ENCODE data around the gene DIS3L2.
"Not testable (repeated sequence)": the region's sequence is repeated elsewhere in the genome, so short reads cannot be mapped to it uniquely, and the experiment has no call there.

DIS3L2 gene

DNA sequence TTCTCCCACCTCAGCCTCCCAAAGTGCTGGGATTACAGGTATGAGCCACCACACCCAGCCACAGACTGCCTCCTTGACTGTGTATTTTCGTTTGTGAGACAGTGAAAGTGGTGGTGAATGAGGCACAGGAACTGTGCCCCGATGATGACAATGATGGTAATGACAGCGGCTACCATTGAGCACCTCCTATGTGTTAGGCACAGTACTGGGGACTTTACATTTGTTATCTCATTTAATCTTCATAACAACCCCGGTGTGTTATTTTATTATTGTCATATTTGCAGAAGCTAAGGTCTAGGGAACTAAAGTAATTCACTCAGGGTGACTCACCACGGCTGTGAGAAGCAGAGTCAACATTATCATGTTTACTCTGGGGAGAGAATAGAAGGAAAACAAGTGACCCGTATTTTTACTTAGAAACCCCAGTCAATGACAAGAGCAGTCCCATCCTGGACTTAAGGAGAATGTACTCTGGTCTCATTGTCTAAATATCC lies 339.4 kb downstream of the DIS3L2 start:
- H3K4me3 ChIP-seq (ENCODE audit: low read depth, low read length) = no peak overlapping the region
- no peak for DNase-seq (ENCODE audit: low read depth)

GRCh38 chr2:232304236-232304635 lies 342.7 kb downstream of the DIS3L2 start:
- H3K4me3 ChIP-seq (ENCODE audit: low read depth, low read length) = no peak overlapping the region
- DNase-seq (ENCODE audit: low read depth) = no peak

GRCh38 chr2:232306741-232307305 lies 345.3 kb downstream of the DIS3L2 start:
- H3K4me3 ChIP-seq (ENCODE audit: low read depth, low read length) = no peak overlapping the region
- DNase-seq (ENCODE audit: low read depth) = no peak

DNA sequence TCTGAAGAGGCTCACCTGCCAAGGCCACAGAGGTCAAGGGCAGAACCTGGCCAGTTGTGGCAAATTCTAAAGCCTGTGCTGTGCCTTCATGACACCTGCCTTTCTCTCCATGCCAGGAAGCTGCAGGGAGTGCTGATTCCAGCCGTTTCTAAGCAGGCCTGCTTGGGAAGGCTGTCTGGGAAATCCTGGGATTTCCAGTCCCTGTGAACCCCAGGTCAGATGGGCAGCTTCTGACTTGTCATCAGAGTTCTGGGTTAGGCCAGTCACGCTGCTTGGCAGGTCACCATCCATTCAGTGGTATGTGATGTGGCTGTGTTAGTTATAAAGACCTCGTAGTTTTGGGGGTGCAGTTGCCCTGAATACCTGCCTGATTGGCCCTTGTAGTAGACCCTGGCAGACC lies 346.3 kb downstream of the DIS3L2 start:
- no peak overlapping the region for H3K4me3 ChIP-seq (ENCODE audit: low read depth, low read length)
- no peak for DNase-seq (ENCODE audit: low read depth)

DNA sequence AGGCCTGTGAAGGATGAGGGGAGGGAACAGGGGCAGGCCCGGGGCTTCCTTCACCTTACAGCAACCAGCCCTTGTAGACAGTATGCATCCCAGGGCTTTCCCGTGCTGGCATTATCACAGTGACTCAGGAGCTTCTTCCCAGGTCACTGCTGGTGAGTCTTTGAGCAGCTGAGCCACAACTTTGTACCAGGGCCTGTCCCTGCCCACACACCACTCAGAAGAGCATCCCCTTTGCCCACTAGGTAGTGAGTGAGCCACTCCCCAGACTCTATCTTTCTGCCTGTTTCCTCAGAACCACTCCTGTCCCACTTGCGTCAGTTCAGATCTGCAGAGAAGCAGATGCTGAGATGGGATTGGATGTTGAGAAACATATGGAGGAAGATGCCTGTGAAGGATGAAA lies 347.5 kb downstream of the DIS3L2 start:
- no peak overlapping the region for H3K4me3 ChIP-seq (ENCODE audit: low read depth, low read length)
- DNase-seq (ENCODE audit: low read depth) = no peak

GRCh38 chr2:232309592-232309991 lies 348.1 kb downstream of the DIS3L2 start:
- DNase-seq (ENCODE audit: low read depth) = no peak

GRCh38 chr2:232310121-232310520 lies 348.6 kb downstream of the DIS3L2 start:
- no peak for DNase-seq (ENCODE audit: low read depth)
- no peak overlapping the region for H3K4me3 ChIP-seq (ENCODE audit: low read depth, low read length)

More at GRCh38 chr2:232309592-232309991, 348.1 kb downstream of the DIS3L2 start:
- no peak overlapping the region for H3K4me3 ChIP-seq (ENCODE audit: low read depth, low read length)

GRCh38 chr2:232310696-232311095 lies 349.2 kb downstream of the DIS3L2 start:
- no peak for DNase-seq (ENCODE audit: low read depth)
- no peak overlapping the region for H3K4me3 ChIP-seq (ENCODE audit: low read depth, low read length)

DNA sequence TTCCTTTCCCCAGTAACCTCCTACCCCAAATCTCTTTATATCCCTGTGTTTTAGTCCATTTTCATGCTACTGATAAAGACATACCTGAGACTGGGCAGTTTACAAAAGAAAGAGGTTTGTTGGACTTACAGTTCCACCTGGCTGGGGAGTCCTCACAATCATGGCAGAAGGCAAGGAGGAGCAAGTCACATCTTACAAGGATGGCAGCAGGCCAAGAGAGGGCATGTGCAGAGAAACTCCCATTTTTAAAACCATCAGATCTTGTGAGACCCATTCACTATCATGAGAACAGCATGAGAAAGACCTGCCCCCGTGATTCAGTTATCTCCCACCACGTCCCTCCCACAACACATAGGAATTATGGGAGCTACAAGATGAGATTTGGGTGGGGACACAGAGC lies 352.1 kb downstream of the DIS3L2 start:
- not testable (repeated sequence) for DNase-seq (ENCODE audit: low read depth); H3K4me3 ChIP-seq (ENCODE audit: low read depth, low read length)

GRCh38 chr2:232315049-232315922 lies 353.8 kb downstream of the DIS3L2 start:
- DNase-seq (ENCODE audit: low read depth) = peak; percentile 73

GRCh38 chr2:232315923-232316299 lies 354.4 kb downstream of the DIS3L2 start:
- H3K4me3 ChIP-seq (ENCODE audit: low read depth, low read length) = no peak overlapping the region
- DNase-seq (ENCODE audit: low read depth) = no peak

More at GRCh38 chr2:232315049-232315922, 353.8 kb downstream of the DIS3L2 start:
- H3K4me3 ChIP-seq (ENCODE audit: low read depth, low read length) = no peak overlapping the region

DNA sequence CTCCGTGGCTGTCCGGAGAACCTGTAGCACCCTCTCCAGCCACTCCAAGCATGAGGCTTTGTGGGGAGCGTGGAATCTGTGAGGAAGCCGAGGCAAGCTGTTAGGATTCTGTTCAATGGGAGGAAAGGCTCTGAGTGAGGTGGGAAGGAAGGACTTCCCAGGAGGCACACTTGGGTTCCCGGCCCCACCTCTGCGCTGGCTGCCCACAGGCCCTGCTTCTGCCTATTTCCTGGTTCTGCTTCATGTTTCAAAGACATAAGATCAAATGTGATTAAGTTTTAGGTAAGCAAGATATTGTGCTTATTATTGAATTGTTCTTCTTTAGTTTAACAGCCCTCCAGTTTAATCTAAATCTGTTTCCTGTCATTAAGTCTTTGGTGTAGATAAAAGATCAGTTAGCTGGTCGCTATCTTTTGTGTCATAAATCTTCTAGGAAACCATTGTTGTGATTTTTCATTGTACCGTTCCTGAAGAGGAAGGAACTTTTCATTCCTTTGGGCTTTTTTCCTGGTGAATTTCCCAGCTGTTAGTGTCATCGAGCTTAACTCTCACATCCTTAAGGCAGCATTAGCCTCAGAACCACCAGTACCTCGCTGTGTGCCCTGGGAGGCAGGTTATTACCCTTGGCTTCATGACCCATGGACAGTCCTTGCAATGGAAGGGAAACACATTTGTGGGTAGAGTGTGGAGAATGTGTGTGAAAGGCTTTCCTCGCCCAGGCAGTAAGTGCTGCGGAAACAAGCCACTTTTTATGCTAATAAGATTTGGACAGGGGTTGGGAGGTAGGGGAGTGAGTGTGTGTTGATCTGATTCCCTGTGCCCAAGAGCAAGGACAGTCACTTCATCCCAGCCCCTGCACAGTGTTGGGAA lies 355.2 kb downstream of the DIS3L2 start:
- no peak for DNase-seq (ENCODE audit: low read depth)
- no peak overlapping the region for H3K4me3 ChIP-seq (ENCODE audit: low read depth, low read length)

DNA sequence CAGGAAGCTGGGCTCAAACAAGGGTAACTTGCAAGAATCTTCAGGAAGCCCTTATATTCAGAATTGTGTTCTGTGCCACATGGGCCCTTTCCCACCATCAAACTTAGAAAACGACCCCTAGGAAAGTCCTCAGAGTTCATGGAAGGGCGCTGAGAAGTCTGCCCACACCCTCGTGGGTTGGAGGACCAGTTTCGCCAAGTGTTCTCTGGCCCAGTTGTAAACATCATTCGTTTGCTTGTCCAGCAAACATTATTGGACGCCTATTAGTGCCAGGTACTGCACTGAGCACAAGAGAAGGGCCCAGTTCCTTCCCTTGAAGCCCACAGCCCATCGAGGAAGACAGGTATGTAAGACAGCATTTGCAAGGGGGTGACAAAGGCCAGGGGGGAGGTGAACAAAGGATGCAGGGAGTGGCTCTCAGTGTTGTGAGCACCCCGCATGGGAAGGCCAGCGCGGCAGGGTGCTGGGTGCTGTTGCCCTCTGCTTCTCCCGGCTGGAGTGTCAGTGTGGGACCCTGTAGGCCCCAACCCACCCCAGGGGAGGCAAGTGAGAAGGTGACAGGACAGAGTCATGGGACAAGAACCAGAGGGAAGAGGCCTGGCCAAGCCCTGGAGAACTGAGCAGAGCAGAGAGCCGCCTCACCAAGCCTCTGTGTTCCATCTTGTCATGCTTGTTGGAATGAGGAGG lies 356.8 kb downstream of the DIS3L2 start:
- no peak for DNase-seq (ENCODE audit: low read depth)
- no peak overlapping the region for H3K4me3 ChIP-seq (ENCODE audit: low read depth, low read length)

- no peak overlapping the region for H3K4me3 ChIP-seq (ENCODE audit: low read depth, low read length)
- DNase-seq (ENCODE audit: low read depth) = no peak
These were observed 357.7 kb downstream of the DIS3L2 start for GRCh38 chr2:232319067-232319802.

GRCh38 chr2:232319803-232320442 lies 358.4 kb downstream of the DIS3L2 start:
- DNase-seq (ENCODE audit: low read depth) = no peak
- H3K4me3 ChIP-seq (ENCODE audit: low read depth, low read length) = no peak overlapping the region

- no peak overlapping the region for H3K4me3 ChIP-seq (ENCODE audit: low read depth, low read length)
- DNase-seq (ENCODE audit: low read depth) = no peak
These were observed 358.9 kb downstream of the DIS3L2 start for GRCh38 chr2:232320443-232320803.

DNA sequence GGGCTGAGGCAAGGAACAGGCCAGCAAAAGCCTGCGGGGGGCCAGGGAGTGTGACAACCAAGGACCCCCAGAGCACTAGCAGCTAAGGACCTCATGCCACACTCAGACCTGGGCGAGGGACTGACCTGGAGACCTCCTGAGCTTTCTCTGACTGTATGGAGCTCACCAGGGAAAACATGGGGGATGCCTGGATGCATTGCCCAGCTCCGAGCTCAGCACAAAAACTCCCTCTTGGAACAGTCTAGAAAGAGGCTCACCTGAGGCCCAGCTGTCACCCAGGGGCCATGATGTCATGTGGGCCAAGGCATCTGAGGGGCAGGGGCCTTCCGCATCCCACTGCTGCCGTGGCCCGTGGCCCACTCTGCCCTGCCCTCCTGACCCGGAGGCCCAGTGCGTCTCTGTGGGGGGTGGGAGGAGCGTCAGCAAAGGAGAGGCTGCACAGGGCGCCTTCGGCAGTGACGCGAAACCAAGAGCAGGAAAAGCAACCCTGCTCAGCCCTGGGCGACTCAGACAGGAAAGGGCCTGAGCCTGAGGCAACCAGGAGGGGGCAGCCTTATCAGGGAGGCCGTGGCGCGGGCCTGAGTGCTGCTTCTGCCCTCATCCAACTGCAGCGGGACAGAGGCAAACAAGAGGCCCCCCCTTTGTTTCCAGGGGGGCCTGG lies 359.8 kb downstream of the DIS3L2 start:
- no peak for DNase-seq (ENCODE audit: low read depth)
- H3K4me3 ChIP-seq (ENCODE audit: low read depth, low read length) = no peak overlapping the region

Measured in skeletal muscle cell (primary cell).